Keratinocyte (primary cell): ENCODE results near the gene POLDIP2.
A peak's percentile ranks its signal among the peaks of the same experiment; 100 is the strongest.

Source experiments
- CTCF ChIP-seq, 3 experiments: IDR thresholded peaks in 1 of 3; conservative IDR thresholded peaks in 1 of 3; optimal IDR thresholded peaks in 1 of 3; 2 replicates in 2 of 3; 3 replicates in 1 of 3; pipeline versions ENCODE3 to v1.5.1; 2011; ENCODE audit warnings: low read length in 3 of 3, mild to moderate bottlenecking in 3 of 3, moderate library complexity in 2 of 3, control low read depth in 1 of 3, inconsistent platforms in 1 of 3; ENCODE audit not compliant: insufficient read depth in 2 of 3; ENCODE audit errors: extremely low read depth in 1 of 3
- EZH2 ChIP-seq: IDR thresholded peaks from one replicate; pipeline ENCODE4 v1.6.1; 2012; ENCODE audit warnings: inconsistent platforms, mild to moderate bottlenecking, low read length, moderate library complexity

DNA sequence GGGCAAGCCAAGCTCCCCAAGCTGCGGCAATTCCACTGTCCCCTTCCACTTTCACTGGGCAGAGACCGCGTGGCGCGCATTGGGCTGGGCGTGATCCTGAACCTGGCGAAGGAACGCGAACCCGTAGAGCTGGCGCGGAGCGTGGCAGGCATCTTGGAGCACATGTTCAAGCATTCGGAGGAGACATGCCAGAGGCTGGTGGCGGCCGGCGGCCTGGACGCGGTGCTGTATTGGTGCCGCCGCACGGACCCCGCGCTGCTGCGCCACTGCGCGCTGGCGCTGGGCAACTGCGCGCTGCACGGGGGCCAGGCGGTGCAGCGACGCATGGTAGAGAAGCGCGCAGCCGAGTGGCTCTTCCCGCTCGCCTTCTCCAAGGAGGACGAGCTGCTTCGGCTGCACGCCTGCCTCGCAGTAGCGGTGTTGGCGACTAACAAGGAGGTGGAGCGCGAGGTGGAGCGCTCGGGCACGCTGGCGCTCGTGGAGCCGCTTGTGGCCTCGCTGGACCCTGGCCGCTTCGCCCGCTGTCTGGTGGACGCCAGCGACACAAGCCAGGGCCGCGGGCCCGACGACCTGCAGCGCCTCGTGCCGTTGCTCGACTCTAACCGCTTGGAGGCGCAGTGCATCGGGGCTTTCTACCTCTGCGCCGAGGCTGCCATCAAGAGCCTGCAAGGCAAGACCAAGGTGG is 24.0 kb upstream of the POLDIP2 start:
- peak; percentile 42 to 76 (median 76) for TF ChIP-seq CTCF (optimal IDR thresholded peaks at IDR 0.05 in 1 of 3, IDR thresholded peaks at IDR 0.05 in 1 of 3, conservative IDR thresholded peaks at IDR 0.05 in 1 of 3; ENCODE audit: extremely low read depth in 1 of 3, insufficient read depth in 2 of 3, low read length in 3 of 3)
- peak; percentile 42 for TF ChIP-seq EZH2
